K562 (cell line): ENCODE results near the gene SLC28A3.

ENCODE experiments used
- EZH2 ChIP-seq: IDR thresholded peaks from 2 replicates; pipeline ENCODE4 v1.6.1; 2012; ENCODE audit warnings: low read depth, mild to moderate bottlenecking, inconsistent platforms, low read length, borderline replicate concordance
- JUN ChIP-seq, 2 experiments: sonication (generic) in 1 of 2; formaldehyde crosslinking in 1 of 2; IDR thresholded peaks; 2 replicates each; pipeline versions ENCODE4 v1.6.1 to v1.8.0; 2012 to 2022; ENCODE audit warnings: borderline replicate concordance in 2 of 2, mild to moderate bottlenecking in 2 of 2, improper control_type of control experiment in 1 of 2, low read depth in 1 of 2, low read length in 1 of 2, missing genetic modification reagents in 1 of 2
- RCOR1 ChIP-seq, 2 experiments: IDR thresholded peaks; 2 replicates each; pipeline ENCODE4 v1.6.1; 2012; ENCODE audit warnings: low read depth in 2 of 2, low read length in 2 of 2, borderline replicate concordance in 1 of 2, improper control_type of control experiment in 1 of 2
- TF ChIP-seq, protein P1 (sequence below), 3 experiments: IDR thresholded peaks in 2 of 3; conservative IDR thresholded peaks in 1 of 3; 2 replicates each; pipeline ENCODE4 v1.5.1; 2011 to 2012; ENCODE audit warnings: low read length in 3 of 3, mild to moderate bottlenecking in 3 of 3, control low read depth in 2 of 3, improper control_type of control experiment in 1 of 3, inconsistent platforms in 1 of 3, low read depth in 1 of 3, mixed read lengths in 1 of 3, moderate library complexity in 1 of 3; ENCODE audit not compliant: insufficient read depth in 2 of 3

DNA sequence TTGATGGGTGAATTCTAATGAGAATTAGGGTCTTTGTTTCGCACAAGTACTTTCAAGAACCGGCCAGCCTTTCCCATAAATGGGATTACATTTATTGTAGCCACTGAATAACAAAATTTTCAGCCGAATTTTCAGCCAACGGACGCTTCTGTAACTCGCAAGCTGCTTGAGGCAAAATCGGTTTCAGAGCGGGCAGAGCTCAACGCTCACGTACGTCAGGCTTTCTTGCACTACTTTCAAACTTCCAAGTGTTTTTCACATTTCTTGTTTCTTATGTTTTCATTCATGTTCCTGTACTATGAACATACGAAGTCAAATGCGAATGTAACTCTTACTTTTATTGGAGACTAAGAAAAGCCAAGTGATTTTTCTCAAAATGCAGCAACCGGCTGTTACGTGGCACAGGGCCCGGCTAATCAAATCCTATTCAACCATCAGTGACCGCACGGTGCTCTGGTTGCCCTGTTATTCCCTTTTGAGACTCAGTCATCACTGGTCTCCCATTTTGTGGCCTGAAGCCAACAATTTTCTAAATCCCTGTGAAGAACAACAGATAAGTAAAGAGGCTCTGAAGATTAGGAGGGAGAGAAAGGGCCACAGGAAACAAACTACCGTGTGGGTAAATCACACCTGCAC lies 68.5 kb downstream of the SLC28A3 start:
- TF ChIP-seq, protein P1, sequence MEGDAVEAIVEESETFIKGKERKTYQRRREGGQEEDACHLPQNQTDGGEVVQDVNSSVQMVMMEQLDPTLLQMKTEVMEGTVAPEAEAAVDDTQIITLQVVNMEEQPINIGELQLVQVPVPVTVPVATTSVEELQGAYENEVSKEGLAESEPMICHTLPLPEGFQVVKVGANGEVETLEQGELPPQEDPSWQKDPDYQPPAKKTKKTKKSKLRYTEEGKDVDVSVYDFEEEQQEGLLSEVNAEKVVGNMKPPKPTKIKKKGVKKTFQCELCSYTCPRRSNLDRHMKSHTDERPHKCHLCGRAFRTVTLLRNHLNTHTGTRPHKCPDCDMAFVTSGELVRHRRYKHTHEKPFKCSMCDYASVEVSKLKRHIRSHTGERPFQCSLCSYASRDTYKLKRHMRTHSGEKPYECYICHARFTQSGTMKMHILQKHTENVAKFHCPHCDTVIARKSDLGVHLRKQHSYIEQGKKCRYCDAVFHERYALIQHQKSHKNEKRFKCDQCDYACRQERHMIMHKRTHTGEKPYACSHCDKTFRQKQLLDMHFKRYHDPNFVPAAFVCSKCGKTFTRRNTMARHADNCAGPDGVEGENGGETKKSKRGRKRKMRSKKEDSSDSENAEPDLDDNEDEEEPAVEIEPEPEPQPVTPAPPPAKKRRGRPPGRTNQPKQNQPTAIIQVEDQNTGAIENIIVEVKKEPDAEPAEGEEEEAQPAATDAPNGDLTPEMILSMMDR (IDR thresholded peaks at IDR 0.05 in 2 of 3, conservative IDR thresholded peaks at IDR 0.05 in 1 of 3; ENCODE audit: insufficient read depth in 2 of 3, low read depth in 1 of 3, low read length in 3 of 3), result no peak
- TF ChIP-seq JUN (IDR thresholded peaks at IDR 0.05; ENCODE audit: borderline replicate concordance, low read depth, low read length) (no peak), JUN (CRISPR knock-in tag; IDR thresholded peaks at IDR 0.05; ENCODE audit: borderline replicate concordance) (no peak), RCOR1 (IDR thresholded peaks at IDR 0.05; ENCODE audit: borderline replicate concordance in 1 of 2, low read depth in 2 of 2, low read length in 2 of 2) (no peak), EZH2 (no peak)
